Fibroblast of the aortic adventitia (primary cell): ENCODE data around the gene OSGEPL1. TPM values are rescaled to one million over a fixed set of nuclear protein-coding genes. Genes with fewer than 3 reads are reported as not detected.

Experiments used
- DNase-seq: peaks from one replicate; pipeline ENCODE4 v3.0.0-alpha.2; 2010; ENCODE audit warnings: low read depth
- H3K4me3 ChIP-seq: 2 replicates; pipeline ENCODE4 v1.5.1; 2011; ENCODE audit warnings: low read depth, mild to moderate bottlenecking, control low read depth, low read length, moderate library complexity
- total RNA-seq: library from RNA; depleted of rRNA; stranded (reverse); fragments of >200 nt; gene quantifications from 2 replicates; pipeline ENCODE4 v1.2.3, GENCODE V29; 2012; ENCODE audit warnings: low replicate concordance
- TF ChIP-seq, protein P1 (sequence below): IDR thresholded peaks from 2 replicates; pipeline ENCODE4 v1.5.1; 2011; ENCODE audit warnings: mild to moderate bottlenecking, low read length, control low read depth, inconsistent platforms; ENCODE audit not compliant: insufficient read depth

OSGEPL1 gene
- total RNA-seq, 1 donor, result 14.3 TPM

DNA sequence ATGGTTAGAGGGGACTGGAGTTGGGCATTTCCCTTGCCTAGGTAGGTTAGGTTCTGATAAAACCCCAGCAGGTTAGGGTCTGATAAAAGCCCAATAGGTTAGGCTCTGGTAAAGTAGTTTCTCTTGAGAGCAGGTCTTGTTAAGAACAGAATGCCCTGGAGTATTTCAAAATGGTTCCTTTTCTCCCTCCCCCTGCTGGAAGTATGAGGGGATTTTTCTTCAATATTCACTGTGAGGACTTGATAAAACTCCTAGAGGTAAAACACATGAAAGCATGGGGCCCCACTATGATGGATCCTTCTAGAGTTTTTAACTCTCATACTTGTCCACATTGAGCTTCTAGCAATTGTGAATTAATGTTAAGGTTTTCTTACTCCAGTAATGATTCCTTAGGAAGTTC, 60.5 kb downstream of the OSGEPL1 start:
- no peak for DNase-seq
- no peak overlapping the region for H3K4me3 ChIP-seq
- TF ChIP-seq, protein P1, sequence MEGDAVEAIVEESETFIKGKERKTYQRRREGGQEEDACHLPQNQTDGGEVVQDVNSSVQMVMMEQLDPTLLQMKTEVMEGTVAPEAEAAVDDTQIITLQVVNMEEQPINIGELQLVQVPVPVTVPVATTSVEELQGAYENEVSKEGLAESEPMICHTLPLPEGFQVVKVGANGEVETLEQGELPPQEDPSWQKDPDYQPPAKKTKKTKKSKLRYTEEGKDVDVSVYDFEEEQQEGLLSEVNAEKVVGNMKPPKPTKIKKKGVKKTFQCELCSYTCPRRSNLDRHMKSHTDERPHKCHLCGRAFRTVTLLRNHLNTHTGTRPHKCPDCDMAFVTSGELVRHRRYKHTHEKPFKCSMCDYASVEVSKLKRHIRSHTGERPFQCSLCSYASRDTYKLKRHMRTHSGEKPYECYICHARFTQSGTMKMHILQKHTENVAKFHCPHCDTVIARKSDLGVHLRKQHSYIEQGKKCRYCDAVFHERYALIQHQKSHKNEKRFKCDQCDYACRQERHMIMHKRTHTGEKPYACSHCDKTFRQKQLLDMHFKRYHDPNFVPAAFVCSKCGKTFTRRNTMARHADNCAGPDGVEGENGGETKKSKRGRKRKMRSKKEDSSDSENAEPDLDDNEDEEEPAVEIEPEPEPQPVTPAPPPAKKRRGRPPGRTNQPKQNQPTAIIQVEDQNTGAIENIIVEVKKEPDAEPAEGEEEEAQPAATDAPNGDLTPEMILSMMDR, result peak; percentile 7

DNA sequence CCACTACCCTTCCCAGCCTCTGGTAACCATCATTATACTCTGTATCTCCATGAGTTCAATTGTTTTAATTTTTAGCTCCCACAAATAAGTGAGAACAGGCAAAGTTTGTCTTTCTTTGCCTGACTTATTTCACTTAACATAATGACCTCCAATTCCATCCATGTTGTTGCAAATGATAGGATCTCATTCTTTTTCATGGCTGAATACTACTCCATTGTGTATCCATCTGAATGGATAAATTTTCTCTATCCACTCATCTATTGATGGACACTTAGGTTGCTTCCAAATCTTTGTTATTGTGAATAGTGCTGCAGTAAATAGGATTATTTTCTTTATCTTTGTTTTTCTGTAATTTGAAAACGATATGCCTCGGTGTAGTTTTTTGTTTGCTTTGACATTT, 61.9 kb downstream of the OSGEPL1 start:
- DNase-seq, result no peak
- TF ChIP-seq, protein P1, result no peak

GRCh38 chr2:189698020-189698887, 64.3 kb downstream of the OSGEPL1 start:
- H3K4me3 ChIP-seq, result no peak overlapping the region
- TF ChIP-seq, protein P1, result peak; percentile 63
- DNase-seq, result peak; percentile 75

More for the DNA sequence above, 61.9 kb downstream of the OSGEPL1 start:
- no peak overlapping the region for H3K4me3 ChIP-seq

Other genes with a start within 250 kb of the OSGEPL1 start
- 19.7 and 306 TPM in 2 replicates for gene SLC40A1, start 182.0 kb downstream of the OSGEPL1 start, total RNA-seq
- gene ASNSD1, start 101.3 kb downstream of the OSGEPL1 start, total RNA-seq, result 77.7 and 95.7 TPM in 2 replicates
- gene ANKAR, start 88.1 kb downstream of the OSGEPL1 start, total RNA-seq, result 14.9 and 22.2 TPM in 2 replicates
- gene ORMDL1, start 21.5 kb upstream of the OSGEPL1 start, total RNA-seq, result 11.4 and 56.9 TPM in 2 replicates
- 27.0 and 34.2 TPM in 2 replicates for gene PMS1, start 21.7 kb upstream of the OSGEPL1 start, total RNA-seq